Measurements from ENCODE around the gene SUSD1.

DNA sequence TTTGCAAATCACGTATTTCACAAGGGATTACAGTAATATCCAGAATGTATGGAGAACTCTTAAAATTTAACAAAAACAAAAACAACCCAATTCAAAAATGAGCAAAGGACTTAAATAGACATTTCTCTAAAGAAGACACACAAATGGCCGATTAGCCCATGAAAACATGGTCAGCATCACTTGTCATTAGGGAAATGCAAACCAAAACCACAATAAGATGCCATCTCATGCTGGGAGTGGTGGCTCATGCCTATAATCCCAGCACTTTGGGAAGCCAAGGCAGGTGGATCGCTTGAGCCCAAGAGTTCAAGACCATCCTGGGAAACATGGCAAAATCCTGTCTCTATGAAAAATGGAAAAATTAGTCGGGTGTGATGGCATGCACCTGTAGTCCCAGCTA, 120.2 kb downstream of the SUSD1 start:
- TF ChIP-seq ZNF501 (tag by site-specific recombination; IDR thresholded peaks at IDR 0.05) (no peak), KLF16 (tag by site-specific recombination; IDR thresholded peaks at IDR 0.05) (no peak), CTCF (tag by site-specific recombination; IDR thresholded peaks at IDR 0.05) (no peak)
- TF ChIP-seq, protein P1, sequence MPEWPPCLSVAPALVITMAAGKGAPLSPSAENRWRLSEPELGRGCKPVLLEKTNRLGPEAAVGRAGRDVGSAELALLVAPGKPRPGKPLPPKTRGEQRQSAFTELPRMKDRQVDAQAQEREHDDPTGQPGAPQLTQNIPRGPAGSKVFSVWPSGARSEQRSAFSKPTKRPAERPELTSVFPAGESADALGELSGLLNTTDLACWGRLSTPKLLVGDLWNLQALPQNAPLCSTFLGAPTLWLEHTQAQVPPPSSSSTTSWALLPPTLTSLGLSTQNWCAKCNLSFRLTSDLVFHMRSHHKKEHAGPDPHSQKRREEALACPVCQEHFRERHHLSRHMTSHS (tag by site-specific recombination; IDR thresholded peaks at IDR 0.05), result no peak

All from HEK293 (cell line).